Germinal center (tissue), 1 donor: Measurements from ENCODE around the gene CFL1.
A peak's percentile ranks its signal among the peaks of the same experiment; 100 is the strongest.

Source experiments
- DNase-seq: peaks from one replicate; pipeline ENCODE4 v3.0.0; 2012; ENCODE audit warnings: mixed read lengths, low spot score

Gene CFL1

GRCh38 chr11:65887723-65888162 lies 29.8 kb upstream of the CFL1 start:
- DNase-seq: no peak

GRCh38 chr11:65886826-65887722 lies 29.1 kb upstream of the CFL1 start:
- DNase-seq: no peak

- DNase-seq: no peak
Observed at GRCh38 chr11:65885808-65886536, 28.0 kb upstream of the CFL1 start.

- DNase-seq: no peak
Observed at GRCh38 chr11:65885231-65885630, 27.3 kb upstream of the CFL1 start.

- DNase-seq: peak; percentile 87
Observed at GRCh38 chr11:65884716-65885092, 26.7 kb upstream of the CFL1 start.

GRCh38 chr11:65883786-65884715 lies 26.1 kb upstream of the CFL1 start:
- no peak for DNase-seq

GRCh38 chr11:65883058-65883761 lies 25.2 kb upstream of the CFL1 start:
- DNase-seq: no peak

GRCh38 chr11:65882120-65883057 lies 24.4 kb upstream of the CFL1 start:
- no peak for DNase-seq

- DNase-seq: no peak
Observed at GRCh38 chr11:65880844-65881421, 23.0 kb upstream of the CFL1 start.

GRCh38 chr11:65880027-65880426 lies 22.0 kb upstream of the CFL1 start:
- DNase-seq: no peak

- no peak for DNase-seq
Observed at GRCh38 chr11:65879617-65880016, 21.6 kb upstream of the CFL1 start, which contains the start of gene CTSW. TSS of gene CTSW (plus strand) at chr11:65879837. CDS start at chr11:65879855, 18 bp downstream.

- DNase-seq: peak; percentile 94
Observed at GRCh38 chr11:65873318-65874156, 15.6 kb upstream of the CFL1 start.

- no peak for DNase-seq
Observed at GRCh38 chr11:65872586-65873317, 14.8 kb upstream of the CFL1 start, which contains the start of gene EFEMP2. TSS of gene EFEMP2 (minus strand) at chr11:65872800. CDS start at chr11:65872354, 446 bp downstream.

GRCh38 chr11:65871811-65872548 lies 14.0 kb upstream of the CFL1 start:
- no peak for DNase-seq

- no peak for DNase-seq
Observed at GRCh38 chr11:65870706-65871681, 13.0 kb upstream of the CFL1 start.

GRCh38 chr11:65870307-65870658 lies 12.3 kb upstream of the CFL1 start:
- DNase-seq: no peak
